ENCODE measurements around the gene VAV2.

VAV2 gene

GRCh38 chr9:134036130-134036529, 44.0 kb upstream of the VAV2 start:
- no peak for TF ChIP-seq ZFX (IDR thresholded peaks at IDR 0.05; ENCODE audit: borderline replicate concordance)
- TF ChIP-seq CTCF (IDR thresholded peaks at IDR 0.05): no peak
- H3K27ac ChIP-seq: no peak overlapping the region

- no peak for TF ChIP-seq CTCF (IDR thresholded peaks at IDR 0.05)
- no peak for TF ChIP-seq ZFX (IDR thresholded peaks at IDR 0.05; ENCODE audit: borderline replicate concordance)
- H3K27ac ChIP-seq: no peak overlapping the region
Observed at GRCh38 chr9:134035041-134036039, 43.2 kb upstream of the VAV2 start.

GRCh38 chr9:134034215-134035040, 42.3 kb upstream of the VAV2 start:
- no peak for TF ChIP-seq ZFX (IDR thresholded peaks at IDR 0.05; ENCODE audit: borderline replicate concordance)
- TF ChIP-seq CTCF (IDR thresholded peaks at IDR 0.05): no peak
- no peak overlapping the region for H3K27ac ChIP-seq

GRCh38 chr9:134033516-134034214, 41.5 kb upstream of the VAV2 start:
- H3K27ac ChIP-seq: no peak overlapping the region
- TF ChIP-seq ZFX (IDR thresholded peaks at IDR 0.05; ENCODE audit: borderline replicate concordance) (no peak), CTCF (IDR thresholded peaks at IDR 0.05) (no peak)

GRCh38 chr9:134032456-134033222, 40.5 kb upstream of the VAV2 start:
- TF ChIP-seq ZFX (IDR thresholded peaks at IDR 0.05; ENCODE audit: borderline replicate concordance): no peak
- TF ChIP-seq CTCF (IDR thresholded peaks at IDR 0.05): no peak
- no peak overlapping the region for H3K27ac ChIP-seq

GRCh38 chr9:134031783-134032182, 39.7 kb upstream of the VAV2 start:
- no peak for TF ChIP-seq ZFX (IDR thresholded peaks at IDR 0.05; ENCODE audit: borderline replicate concordance)
- TF ChIP-seq CTCF (IDR thresholded peaks at IDR 0.05): no peak
- H3K27ac ChIP-seq: no peak overlapping the region
